HG03280 (cell line): ENCODE measurements around the gene C12orf43.

Experiments used
- ATAC-seq: cut with Tn5 transposase; IDR thresholded peaks from one replicate; pipeline ENCODE4 v1.9.1; 2021; ENCODE audit warnings: mild to moderate bottlenecking, moderate library complexity; ENCODE audit not compliant: unreplicated experiment

C12orf43 gene

GRCh38 chr12:120979862-120980696, 36.2 kb downstream of the C12orf43 start:
- no peak for ATAC-seq

GRCh38 chr12:120979220-120979861, 36.9 kb downstream of the C12orf43 start:
- no peak for ATAC-seq

GRCh38 chr12:120978296-120979219, 37.7 kb downstream of the C12orf43 start, which contains the start of gene HNF1A:
Gene HNF1A, plus strand, starts transcription at chr12:120978543. Its CDS starts 226 bp downstream, at chr12:120978769.
- ATAC-seq = no peak

GRCh38 chr12:120977531-120978295, 38.6 kb downstream of the C12orf43 start:
- ATAC-seq = no peak

- ATAC-seq = no peak
Measured at GRCh38 chr12:120972870-120973543, 43.3 kb downstream of the C12orf43 start.

- no peak for ATAC-seq
Measured at GRCh38 chr12:120971299-120972180, 44.7 kb downstream of the C12orf43 start.

GRCh38 chr12:120970310-120970709, 46.0 kb downstream of the C12orf43 start:
- no peak for ATAC-seq

GRCh38 chr12:120965534-120966091, 50.7 kb downstream of the C12orf43 start:
- ATAC-seq = no peak

- ATAC-seq = no peak
Measured at GRCh38 chr12:120964298-120964697, 52.0 kb downstream of the C12orf43 start.

GRCh38 chr12:120962532-120963020, 53.7 kb downstream of the C12orf43 start:
- no peak for ATAC-seq

GRCh38 chr12:120961604-120962531, 54.4 kb downstream of the C12orf43 start:
- ATAC-seq = no peak

- ATAC-seq = no peak
Measured at GRCh38 chr12:120960657-120961056, 55.6 kb downstream of the C12orf43 start.

- no peak for ATAC-seq
Measured at GRCh38 chr12:120959111-120959878, 57.0 kb downstream of the C12orf43 start.

GRCh38 chr12:120956579-120957300, 59.5 kb downstream of the C12orf43 start:
- ATAC-seq = no peak

GRCh38 chr12:120955232-120955631, 61.1 kb downstream of the C12orf43 start:
- no peak for ATAC-seq

- ATAC-seq = no peak
Measured at GRCh38 chr12:120950807-120951206, 65.5 kb downstream of the C12orf43 start.
